OCI-LY7 (cell line): Measurements from ENCODE around the gene PARVB.

Source experiments
- EZH2phosphoT487 ChIP-seq: fragments of 200-600 bp; sonication (generic); IDR thresholded peaks from 2 replicates; pipeline ENCODE4 v1.6.1; 2018; ENCODE audit warnings: low read depth, borderline replicate concordance, mild to moderate bottlenecking, mixed run types, antibody characterized with exemption, low read length, moderate library complexity, mixed read lengths
- TF ChIP-seq, protein P1 (sequence below): fragments of 200-600 bp; sonication (generic); conservative IDR thresholded peaks from 2 replicates; pipeline ENCODE4 v1.5.1; 2014; ENCODE audit warnings: mild to moderate bottlenecking, antibody characterized with exemption, low read length, moderate library complexity, mixed read lengths

DNA sequence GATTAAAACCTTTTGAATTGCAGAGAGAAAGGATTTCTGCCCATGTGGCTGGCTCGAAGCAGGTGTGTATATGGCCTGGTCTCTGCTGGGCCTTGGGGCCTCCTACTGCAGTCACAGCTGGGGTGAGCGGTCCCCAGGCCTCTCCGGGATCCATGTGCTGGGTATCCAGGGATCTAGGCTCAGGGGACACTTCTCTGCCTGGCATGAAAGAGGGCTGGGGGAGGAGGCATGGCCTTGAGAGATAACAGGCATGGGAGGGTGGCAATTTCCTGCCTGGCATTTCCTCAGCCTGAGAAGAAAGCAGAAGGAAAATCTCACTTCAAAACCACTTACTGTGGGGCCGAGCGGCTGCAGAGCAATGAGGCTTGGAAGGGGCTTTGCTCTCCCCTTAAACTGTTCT, 136.3 kb downstream of the PARVB start:
- TF ChIP-seq, protein P1, sequence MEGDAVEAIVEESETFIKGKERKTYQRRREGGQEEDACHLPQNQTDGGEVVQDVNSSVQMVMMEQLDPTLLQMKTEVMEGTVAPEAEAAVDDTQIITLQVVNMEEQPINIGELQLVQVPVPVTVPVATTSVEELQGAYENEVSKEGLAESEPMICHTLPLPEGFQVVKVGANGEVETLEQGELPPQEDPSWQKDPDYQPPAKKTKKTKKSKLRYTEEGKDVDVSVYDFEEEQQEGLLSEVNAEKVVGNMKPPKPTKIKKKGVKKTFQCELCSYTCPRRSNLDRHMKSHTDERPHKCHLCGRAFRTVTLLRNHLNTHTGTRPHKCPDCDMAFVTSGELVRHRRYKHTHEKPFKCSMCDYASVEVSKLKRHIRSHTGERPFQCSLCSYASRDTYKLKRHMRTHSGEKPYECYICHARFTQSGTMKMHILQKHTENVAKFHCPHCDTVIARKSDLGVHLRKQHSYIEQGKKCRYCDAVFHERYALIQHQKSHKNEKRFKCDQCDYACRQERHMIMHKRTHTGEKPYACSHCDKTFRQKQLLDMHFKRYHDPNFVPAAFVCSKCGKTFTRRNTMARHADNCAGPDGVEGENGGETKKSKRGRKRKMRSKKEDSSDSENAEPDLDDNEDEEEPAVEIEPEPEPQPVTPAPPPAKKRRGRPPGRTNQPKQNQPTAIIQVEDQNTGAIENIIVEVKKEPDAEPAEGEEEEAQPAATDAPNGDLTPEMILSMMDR, result no peak
- TF ChIP-seq EZH2phosphoT487, result no peak
